ENCODE results near the gene AGPS. TPM values are rescaled to one million over a fixed set of nuclear protein-coding genes. Genes with fewer than 3 reads are reported as not detected.

Gene AGPS
- polyA plus RNA-seq, 3 donors = 47.4 to 52.8 (median 51.4) TPM

DNA sequence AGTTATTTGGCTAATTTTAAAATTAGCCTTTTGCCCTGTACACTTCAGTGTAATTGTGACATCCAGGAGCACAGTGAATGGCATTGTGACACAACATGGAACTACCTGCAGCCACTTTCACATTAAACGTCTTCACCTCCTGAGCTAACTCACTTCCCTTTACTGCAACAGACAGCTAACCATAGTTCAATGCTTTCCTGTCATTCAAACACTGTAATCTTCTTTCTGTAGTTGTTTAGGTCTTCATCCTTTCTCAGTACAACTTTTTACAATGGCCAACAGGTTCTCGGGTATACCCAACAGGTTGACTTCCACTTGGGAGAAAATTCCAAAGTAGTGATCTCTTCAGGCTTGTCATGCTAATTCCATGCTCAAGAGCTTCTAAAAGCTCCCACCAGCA, 8.6 kb upstream of the AGPS start:
- DNase-seq (ENCODE audit: low read depth in 3 of 3, low spot score in 2 of 3) = no peak

DNA sequence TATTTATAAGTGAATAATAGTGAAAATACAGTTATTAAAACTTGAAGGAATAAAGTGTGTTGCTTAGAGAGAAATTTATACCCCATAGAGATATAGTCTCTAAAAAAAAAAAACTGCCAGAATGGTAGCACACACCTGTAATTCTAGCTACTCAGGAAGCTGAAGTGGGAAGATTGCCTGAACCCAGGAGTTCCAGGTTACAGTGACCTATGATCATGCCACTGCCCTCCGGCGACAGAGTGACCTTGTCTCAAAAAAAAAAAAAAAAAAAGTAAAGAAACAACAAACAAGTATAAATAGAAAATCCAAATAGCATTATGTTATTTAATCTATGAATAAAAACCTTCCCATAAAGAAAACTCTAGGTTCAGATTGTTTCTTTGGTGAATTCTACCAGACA, 7.4 kb upstream of the AGPS start:
- no peak for DNase-seq (ENCODE audit: low read depth in 3 of 3, low spot score in 2 of 3)

DNA sequence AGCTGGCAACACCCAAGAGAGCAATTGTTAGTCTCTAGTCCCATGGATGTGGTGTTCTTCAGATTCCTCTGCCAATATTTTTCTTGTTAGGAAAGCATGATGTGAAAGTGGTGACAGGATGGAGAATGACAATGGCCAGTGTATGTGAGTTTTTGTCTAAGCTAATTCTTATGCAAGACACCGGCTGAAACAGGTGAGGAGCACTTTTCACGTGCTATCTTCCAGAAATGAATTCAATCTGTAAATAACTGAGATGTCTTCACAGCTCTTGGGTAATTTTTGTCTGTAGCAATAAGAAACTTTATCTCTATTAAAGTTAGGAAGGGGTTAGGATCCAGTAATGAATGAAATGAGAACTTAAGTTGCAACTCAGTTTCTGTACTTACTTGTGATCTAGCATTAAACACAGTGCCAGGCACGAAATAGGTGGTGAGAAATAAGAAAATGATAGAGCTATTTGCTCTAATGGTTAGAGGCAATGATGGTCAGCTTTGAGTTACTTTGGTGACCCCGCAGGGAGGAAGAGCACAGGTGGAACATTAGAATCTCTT, 676 bp upstream of the AGPS start:
- no peak for DNase-seq (ENCODE audit: low read depth in 3 of 3, low spot score in 2 of 3)

DNA sequence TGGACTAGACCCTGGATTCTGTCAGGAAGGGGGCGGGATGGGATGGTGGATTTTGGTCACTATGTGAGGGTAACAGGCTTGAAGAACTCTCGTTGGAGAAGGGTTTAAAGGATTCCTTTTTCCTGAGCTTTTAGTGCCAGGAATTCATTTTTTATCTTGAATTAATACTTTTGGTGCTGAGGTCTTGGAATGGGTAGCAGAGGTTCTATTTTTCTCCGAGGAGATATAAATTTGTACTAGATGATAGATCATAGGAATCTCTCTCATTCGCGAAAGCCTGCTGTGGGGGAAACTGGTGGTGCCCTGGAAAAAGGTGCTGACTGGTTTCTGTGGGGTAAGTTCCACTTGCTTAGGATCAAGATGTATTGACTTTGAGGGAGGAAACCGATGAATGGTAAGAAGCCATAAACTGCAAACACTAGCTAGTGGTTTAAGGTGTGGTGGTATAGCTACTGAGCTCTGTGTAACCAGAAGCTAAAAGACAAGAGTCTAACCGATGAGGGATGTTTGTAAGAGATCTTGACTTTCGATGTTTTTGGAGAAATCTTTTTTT, 706 bp downstream of the AGPS start:
- no peak for DNase-seq (ENCODE audit: low read depth in 3 of 3, low spot score in 2 of 3)

DNA sequence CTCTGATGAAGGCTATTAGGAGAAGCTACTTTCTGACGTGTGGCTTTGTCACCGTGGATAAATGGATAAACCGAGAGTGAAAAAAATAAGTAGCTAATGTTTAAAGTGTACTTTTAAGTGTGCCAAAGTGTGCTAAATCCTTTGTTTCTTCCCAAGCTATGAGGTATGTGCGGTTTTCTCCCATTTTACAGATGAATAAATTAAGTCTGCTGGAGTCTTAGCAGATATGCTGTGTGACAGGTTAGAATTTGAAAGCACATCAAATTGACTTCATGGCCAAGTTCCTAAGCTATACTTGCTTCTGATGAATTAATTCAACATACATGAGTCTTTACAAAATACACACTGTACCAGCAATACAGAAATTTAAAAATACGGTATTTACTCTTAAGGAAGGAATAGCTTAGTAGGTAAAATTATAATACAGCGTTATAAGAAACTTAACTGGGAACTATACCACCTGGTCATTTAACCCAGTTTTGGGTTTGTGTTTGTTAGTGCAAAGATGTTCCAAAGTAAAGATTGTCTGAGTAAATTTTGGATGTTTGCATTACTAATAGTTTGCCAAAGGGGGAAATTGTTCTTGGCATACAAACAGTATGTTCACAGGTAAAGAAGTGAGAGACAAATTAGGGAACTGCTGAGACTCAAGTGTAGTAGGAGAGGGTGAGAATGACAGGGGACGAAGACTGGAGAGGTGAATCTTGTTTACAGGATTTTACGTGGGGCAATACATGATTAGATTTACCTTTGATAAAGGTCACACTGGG, 1.4 kb downstream of the AGPS start:
- no peak for DNase-seq (ENCODE audit: low read depth in 3 of 3, low spot score in 2 of 3)

DNA sequence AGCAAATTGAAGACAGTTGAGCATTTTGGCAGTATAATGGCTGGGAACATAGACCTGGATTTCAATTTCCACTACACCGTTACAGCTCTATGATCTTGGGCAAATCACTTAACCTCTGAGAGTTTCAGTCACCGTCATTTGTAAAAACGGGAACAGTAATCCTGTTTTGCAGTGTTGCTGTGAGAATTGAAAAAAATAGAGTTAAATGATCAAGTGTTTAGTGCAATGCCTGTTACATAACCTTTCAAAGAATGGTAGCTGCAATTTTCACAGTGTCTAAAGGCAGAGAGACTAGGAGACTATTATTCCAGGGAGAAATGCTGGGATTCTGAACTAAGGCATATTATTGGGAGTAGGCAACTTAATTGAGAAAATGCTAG, 2.0 kb downstream of the AGPS start:
- no peak for DNase-seq (ENCODE audit: low read depth in 3 of 3, low spot score in 2 of 3)

DNA sequence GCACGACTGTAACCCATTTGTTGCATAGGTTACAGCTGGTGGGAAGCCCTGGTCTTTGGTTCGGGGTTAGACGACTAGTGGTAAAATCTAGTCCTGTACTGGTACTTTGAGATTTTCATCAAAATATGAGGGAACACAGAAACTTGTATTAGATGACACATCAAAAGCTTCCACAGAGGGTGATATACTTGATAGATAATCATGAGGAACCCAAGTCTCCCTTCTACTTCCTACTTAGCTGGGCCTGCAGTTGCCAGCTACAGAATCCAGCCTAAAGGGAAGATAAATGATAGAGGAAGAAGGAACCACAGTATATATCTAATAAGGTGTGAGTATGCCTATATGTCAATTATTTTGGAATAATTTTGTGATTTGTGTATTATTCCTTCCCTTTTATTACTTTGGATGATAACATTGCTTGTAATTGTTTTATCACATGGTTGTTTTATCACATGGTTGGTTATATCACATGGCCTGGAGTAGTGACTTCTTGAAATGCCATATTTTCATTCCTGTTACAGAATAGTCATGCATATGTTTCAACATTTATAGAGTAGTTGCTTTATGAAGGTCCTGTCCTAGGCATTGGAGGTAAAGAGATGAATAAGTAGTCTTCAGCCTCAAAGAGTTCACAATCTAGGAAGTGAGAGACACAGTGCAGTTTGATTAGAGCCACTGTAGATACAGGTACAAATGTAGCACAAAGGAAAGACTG, 2.9 kb downstream of the AGPS start:
- DNase-seq (ENCODE audit: low read depth in 3 of 3, low spot score in 2 of 3) = no peak

DNA sequence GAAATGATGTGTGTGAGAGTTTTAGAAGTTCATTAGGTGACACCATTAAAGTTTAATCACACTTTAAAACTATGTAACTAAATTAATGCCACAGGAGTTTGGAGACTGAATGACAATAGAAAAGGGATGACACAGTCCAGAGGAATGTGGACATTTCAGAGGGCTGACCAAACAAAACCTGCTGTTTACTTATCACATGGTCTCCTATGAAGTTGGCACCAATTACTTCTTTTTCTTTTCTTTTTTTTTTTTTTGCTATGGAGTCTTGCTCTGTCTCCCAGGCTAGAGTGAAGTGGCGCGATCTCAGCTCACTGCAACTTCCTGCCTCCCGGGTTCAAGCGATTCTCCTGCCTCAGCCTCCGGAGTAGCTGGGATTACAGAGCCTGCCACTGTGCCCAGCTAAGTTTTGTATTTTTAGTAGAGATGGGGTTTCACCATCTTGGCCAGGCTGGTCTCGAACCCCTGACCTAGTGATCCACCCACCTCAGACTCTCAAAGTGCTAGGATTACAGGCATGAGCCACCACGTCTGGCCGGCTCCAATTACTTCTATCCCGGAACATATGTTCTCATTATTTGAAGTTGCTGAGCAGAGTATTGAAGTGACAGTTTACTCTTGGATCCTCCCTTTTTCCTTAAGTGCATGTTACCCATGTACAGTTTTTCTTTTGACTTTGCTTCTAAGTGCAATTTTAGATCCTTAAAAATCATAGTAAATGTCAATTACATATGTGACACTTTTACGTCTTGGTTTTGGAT, 4.3 kb downstream of the AGPS start:
- DNase-seq (ENCODE audit: low read depth in 3 of 3, low spot score in 2 of 3) = no peak

DNA sequence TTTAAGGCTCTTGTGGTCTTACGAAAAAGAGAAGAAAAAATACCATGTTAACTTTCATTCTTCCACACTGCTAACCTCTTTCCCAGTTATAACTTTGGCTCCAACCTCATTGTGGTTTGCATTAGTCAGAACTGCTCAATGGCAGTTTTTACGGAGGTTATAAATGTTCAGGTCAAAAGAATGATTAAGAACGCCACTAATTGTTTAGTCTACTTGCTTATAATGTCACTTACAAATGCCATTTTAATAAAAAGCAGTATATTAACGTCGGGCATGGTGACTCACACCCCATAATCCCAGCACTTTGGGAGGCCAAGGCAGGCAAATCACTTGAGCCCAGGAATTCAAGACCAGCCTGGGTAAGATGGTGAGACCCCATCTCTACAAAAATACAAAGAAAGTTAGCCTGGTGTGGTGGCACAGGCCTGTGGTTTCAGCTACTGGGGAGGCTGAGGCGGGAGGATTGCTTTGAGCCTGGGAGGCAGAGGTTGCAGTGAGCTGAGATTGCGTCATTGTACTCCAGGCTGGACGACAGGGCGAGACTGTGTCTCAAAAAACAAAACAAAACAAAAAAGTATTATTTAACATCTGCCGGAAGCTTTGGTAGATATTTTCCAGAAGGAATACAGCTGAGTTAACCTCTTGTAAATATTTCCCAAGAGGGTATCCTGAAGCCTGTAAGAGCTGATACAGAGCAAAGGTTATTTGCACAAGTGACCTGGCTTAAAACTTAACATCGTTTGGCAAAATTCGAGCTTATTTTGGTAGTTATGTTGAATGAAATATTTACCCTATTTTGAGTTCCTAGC, 5.1 kb downstream of the AGPS start:
- DNase-seq (ENCODE audit: low read depth in 3 of 3, low spot score in 2 of 3) = no peak

- no peak for DNase-seq (ENCODE audit: low read depth in 3 of 3, low spot score in 2 of 3)
Observed at GRCh38 chr2:177398290-177398683, 5.7 kb downstream of the AGPS start.

DNA sequence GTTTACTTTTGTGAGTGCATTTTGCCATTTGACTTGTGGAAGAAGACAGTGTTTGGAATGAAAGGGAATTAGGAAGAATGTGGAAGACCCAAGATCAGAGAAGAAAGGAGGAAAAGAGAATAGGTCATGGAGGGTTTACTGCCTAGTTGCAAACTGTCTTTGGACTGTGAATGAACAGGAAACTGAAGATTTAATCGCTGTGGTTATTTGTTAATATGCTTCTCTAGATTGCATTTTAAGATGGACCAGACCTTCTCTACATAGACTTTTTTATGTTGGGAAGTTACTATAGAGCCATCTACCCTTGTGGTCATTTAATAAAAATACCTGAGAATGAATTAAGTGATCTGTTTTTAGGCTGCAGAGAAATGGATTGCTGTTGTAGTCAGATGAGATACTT, 6.2 kb downstream of the AGPS start:
- DNase-seq (ENCODE audit: low read depth in 3 of 3, low spot score in 2 of 3) = no peak

- DNase-seq (ENCODE audit: low read depth in 3 of 3, low spot score in 2 of 3) = no peak
Observed at GRCh38 chr2:177399376-177399775, 6.8 kb downstream of the AGPS start.

- DNase-seq (ENCODE audit: low read depth in 3 of 3, low spot score in 2 of 3) = no peak
Observed at GRCh38 chr2:177400337-177400923, 7.9 kb downstream of the AGPS start.

DNA sequence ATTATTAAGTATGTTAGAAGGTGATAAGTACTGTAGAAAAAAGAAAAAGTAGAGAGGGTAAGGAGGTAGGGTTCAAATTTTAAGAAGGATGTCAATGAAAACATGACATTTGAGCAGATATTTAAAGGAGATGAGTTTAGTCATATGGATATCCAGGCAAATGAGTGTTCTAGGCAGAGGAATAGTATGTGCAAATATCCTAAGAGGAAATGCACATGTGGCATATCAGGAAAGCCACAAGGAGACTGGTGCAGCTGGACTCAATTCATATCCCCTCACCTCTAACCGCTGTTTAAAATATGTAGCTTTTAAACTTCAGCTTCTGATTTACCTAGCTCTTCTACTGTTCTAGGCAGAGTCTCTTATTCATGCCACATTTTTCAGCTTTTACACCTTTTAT, 9.5 kb downstream of the AGPS start:
- DNase-seq (ENCODE audit: low read depth in 3 of 3, low spot score in 2 of 3) = no peak

GRCh38 chr2:177403838-177404237, 11.3 kb downstream of the AGPS start:
- DNase-seq (ENCODE audit: low read depth in 3 of 3, low spot score in 2 of 3) = no peak

- DNase-seq (ENCODE audit: low read depth in 3 of 3, low spot score in 2 of 3) = no peak
Observed at GRCh38 chr2:177404243-177404642, 11.7 kb downstream of the AGPS start.

GRCh38 chr2:177405029-177405692, 12.6 kb downstream of the AGPS start:
- DNase-seq (ENCODE audit: low read depth in 3 of 3, low spot score in 2 of 3) = no peak

DNA sequence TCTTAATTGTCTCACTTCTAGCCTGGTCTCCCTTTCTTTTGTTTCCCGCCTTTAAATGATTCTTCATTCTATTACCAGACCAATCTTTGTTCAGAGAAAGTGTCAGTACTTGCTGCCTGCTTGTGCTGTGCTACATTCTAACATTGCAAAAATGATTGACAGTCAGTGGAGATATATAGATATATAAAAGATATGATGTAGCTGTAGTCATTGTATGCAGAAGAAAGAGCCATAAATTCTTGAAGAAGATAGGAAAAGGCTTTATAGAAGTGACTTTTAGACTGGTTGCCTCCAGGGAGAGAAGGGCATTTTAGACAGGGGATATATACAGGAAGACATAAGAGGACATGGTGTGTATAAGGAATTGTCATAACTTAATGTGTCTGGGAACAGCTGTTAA, 13.6 kb downstream of the AGPS start:
- DNase-seq (ENCODE audit: low read depth in 3 of 3, low spot score in 2 of 3) = no peak

- no peak for DNase-seq (ENCODE audit: low read depth in 3 of 3, low spot score in 2 of 3)
Observed at GRCh38 chr2:177407031-177407430, 14.5 kb downstream of the AGPS start.
